Astrocyte of the cerebellum (primary cell): ENCODE results near the gene ZNF367.
"Not testable (repeated sequence)": the region's sequence is repeated elsewhere in the genome, so short reads cannot be mapped to it uniquely, and the experiment has no call there.

Experiments used
- DNase-seq: peaks from one replicate; pipeline ENCODE4 v3.0.0-alpha.2; 2011; ENCODE audit warnings: low read depth
- H3K4me3 ChIP-seq: 2 replicates; pipeline ENCODE4 v1.5.1; 2011; ENCODE audit warnings: mild to moderate bottlenecking, low read depth, low read length, moderate library complexity
- CTCF ChIP-seq: IDR thresholded peaks from 2 replicates; pipeline ENCODE4 v1.5.1; 2012; ENCODE audit warnings: low read length, low read depth, moderate library complexity, mild to moderate bottlenecking; ENCODE audit errors: missing control alignments
- in situ Hi-C: cut with HindIII; loops from 2 replicates; pipeline ENCODE4 v1.10.0; 2017; ENCODE audit warnings: low sequenced_read_pairs

Gene ZNF367

GRCh38 chr9:96367943-96368342, 50.2 kb downstream of the ZNF367 start:
- in situ Hi-C loops, result no loop called here
- no peak for TF ChIP-seq CTCF
- DNase-seq, result no peak
- no peak overlapping the region for H3K4me3 ChIP-seq

GRCh38 chr9:96363175-96363967, 54.8 kb downstream of the ZNF367 start:
- DNase-seq, result no peak
- in situ Hi-C loops, result no loop called here
- TF ChIP-seq CTCF, result no peak
- no peak overlapping the region for H3K4me3 ChIP-seq

GRCh38 chr9:96362119-96362518, 56.1 kb downstream of the ZNF367 start:
- H3K4me3 ChIP-seq, in situ Hi-C loops, DNase-seq: not testable (repeated sequence)

- no peak for TF ChIP-seq CTCF
- H3K4me3 ChIP-seq, result no peak overlapping the region
- in situ Hi-C loops, result no loop called here
- DNase-seq, result no peak
Observed at GRCh38 chr9:96361668-96362067, 56.5 kb downstream of the ZNF367 start.

GRCh38 chr9:96360976-96361375, 57.2 kb downstream of the ZNF367 start:
- in situ Hi-C loops, result no loop called here
- no peak for TF ChIP-seq CTCF
- no peak for DNase-seq
- H3K4me3 ChIP-seq, result no peak overlapping the region

GRCh38 chr9:96360523-96360922, 57.6 kb downstream of the ZNF367 start:
- H3K4me3 ChIP-seq, DNase-seq, in situ Hi-C loops: not testable (repeated sequence)

GRCh38 chr9:96350866-96351265, 67.3 kb downstream of the ZNF367 start:
- in situ Hi-C loops, result no loop called here
- no peak for DNase-seq

More at GRCh38 chr9:96350866-96351265, 67.3 kb downstream of the ZNF367 start:
- no peak overlapping the region for H3K4me3 ChIP-seq
- TF ChIP-seq CTCF, result no peak
